Esophagus squamous epithelium (tissue), 4 donors: ENCODE data around the gene CEP192.

Experiments used
- CTCF ChIP-seq, 6 experiments: fragments of 450-650 bp in 4 of 6; fragments of 200-600 bp in 2 of 6; sonication (generic) in 2 of 6; IDR thresholded peaks; one replicate each; pipeline ENCODE4 v1.5.1; 2016 to 2019; ENCODE audit warnings: antibody characterized with exemption in 6 of 6, mild to moderate bottlenecking in 4 of 6, moderate library complexity in 4 of 6
- POLR2A ChIP-seq, 4 donors: fragments of 450-650 bp; IDR thresholded peaks; one replicate each; pipeline ENCODE4 v1.6.1; 2017; ENCODE audit warnings: antibody characterized with exemption in 4 of 4, mild to moderate bottlenecking in 4 of 4, moderate library complexity in 3 of 4

DNA sequence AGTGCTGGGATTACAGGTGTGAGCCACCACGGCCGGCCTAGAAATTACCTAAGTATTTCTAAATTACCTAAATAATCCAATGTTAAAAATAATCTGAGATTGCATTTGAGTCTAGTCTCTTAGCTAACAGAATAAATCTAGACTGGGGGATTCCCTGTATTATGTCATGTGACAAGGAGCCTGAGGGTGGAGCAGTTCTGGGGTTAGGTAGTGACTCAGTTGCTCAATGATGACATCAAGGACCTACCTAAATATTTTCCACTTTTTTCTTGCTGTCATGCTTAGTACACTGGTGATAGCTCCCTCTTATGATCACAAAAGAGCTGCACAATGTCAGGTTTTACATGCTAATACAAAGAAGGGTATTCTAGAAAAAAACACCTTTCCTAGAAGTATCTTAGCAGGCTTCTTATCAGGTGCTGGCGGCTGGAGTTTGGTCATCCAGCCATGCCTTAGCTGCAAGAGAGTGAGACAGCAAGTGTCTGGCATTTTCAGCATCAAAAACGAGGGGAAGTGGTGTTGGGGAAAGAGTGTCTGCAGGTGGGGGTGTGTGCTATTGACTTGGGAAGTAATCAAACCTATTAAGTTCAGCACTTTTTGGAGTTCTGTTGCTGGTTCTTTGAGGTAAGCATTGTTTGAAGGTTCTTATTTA, 17.5 kb upstream of the CEP192 start:
- TF ChIP-seq CTCF (IDR thresholded peaks at IDR 0.05) (no peak), POLR2A (IDR thresholded peaks at IDR 0.05) (no peak)
